CD4-positive, alpha-beta T cell (primary cell): ENCODE data around the gene ZNF25. TPM values are rescaled to one million over a fixed set of nuclear protein-coding genes. Genes with fewer than 3 reads are reported as not detected.

ENCODE experiments used
- ATAC-seq: fragments of 200-7000 bp; cut with Tn5 transposase; one replicate; pipeline ENCODE4 v1.10.0; 2022; ENCODE audit warnings: mild to moderate bottlenecking; ENCODE audit not compliant: poor library complexity
- CTCF ChIA-PET: fragments of 350-600 bp; sonication (Branson Sonifier 250); formaldehyde crosslinking; loops from one replicate; lab custom pipeline; 2021; ENCODE audit warnings: antibody characterized with exemption, inconsistent platforms; lab: Charles Lee
- POLR2A ChIA-PET: fragments of 350-600 bp; sonication (Branson Sonifier 250); formaldehyde crosslinking; loops from one replicate; lab custom pipeline; 2021; ENCODE audit warnings: antibody characterized with exemption, inconsistent platforms; lab: Charles Lee
- DNase-seq, 14 experiments: peaks; one replicate each; pipeline ENCODE4 v3.0.0-alpha.2; 2013 to 2020; ENCODE audit warnings: mixed read lengths in 2 of 14
- H3K27ac ChIP-seq, 2 donors: one replicate each; pipeline versions ENCODE4 v1.5.1 to v1.7.0; 2013; ENCODE audit warnings: low read length in 2 of 2, low read depth in 1 of 2, mild to moderate bottlenecking in 1 of 2
- H3K27me3 ChIP-seq, 2 experiments: 1 replicate in 1 of 2; 2 replicates in 1 of 2; pipeline versions ENCODE4 v1.6.1 to v1.7.0; 2013; ENCODE audit warnings: low read length in 2 of 2, control low read depth in 1 of 2, mild to moderate bottlenecking in 1 of 2, moderate library complexity in 1 of 2; ENCODE audit not compliant: insufficient read depth in 2 of 2, control insufficient read depth in 1 of 2
- H3K36me3 ChIP-seq: one replicate; pipeline ENCODE4 v1.6.1; 2013; ENCODE audit warnings: low read length, control low read depth; ENCODE audit not compliant: insufficient read depth
- H3K4me1 ChIP-seq: one replicate; pipeline ENCODE4 v1.6.1; 2013; ENCODE audit warnings: low read length, control low read depth; ENCODE audit not compliant: insufficient read depth
- H3K4me3 ChIP-seq: one replicate; pipeline ENCODE4 v1.5.1; 2013; ENCODE audit warnings: mild to moderate bottlenecking, low read length, moderate library complexity
- H3K9me3 ChIP-seq, 2 experiments: 1 replicate in 1 of 2; 2 replicates in 1 of 2; pipeline versions ENCODE4 v1.6.1 to v1.7.0; 2013; ENCODE audit warnings: low read length in 2 of 2, mild to moderate bottlenecking in 2 of 2, control low read depth in 1 of 2, moderate library complexity in 1 of 2; ENCODE audit not compliant: control insufficient read depth in 1 of 2, insufficient read depth in 1 of 2
- H3K27ac Mint-ChIP-seq: one replicate; pipeline ENCODE4 v1.8.0; 2020; ENCODE audit warnings: mixed read lengths
- H3K27me3 Mint-ChIP-seq: one replicate; pipeline ENCODE4 v1.8.0; 2021; ENCODE audit warnings: mixed read lengths
- H3K36me3 Mint-ChIP-seq: one replicate; pipeline ENCODE4 v1.8.0; 2021; ENCODE audit warnings: low read depth, mixed read lengths
- H3K4me1 Mint-ChIP-seq: one replicate; pipeline ENCODE4 v1.8.0; 2021; ENCODE audit warnings: low read depth, mixed read lengths
- H3K4me3 Mint-ChIP-seq: one replicate; pipeline ENCODE4 v1.8.0; 2020; ENCODE audit warnings: mild to moderate bottlenecking, mixed read lengths
- H3K9me3 Mint-ChIP-seq: one replicate; pipeline ENCODE4 v1.8.0; 2020; ENCODE audit warnings: mixed read lengths
- CTCF ChIP-seq: fragments of 200-600 bp; IDR thresholded peaks from one replicate; pipeline ENCODE4 v1.8.0; 2022; ENCODE audit warnings: antibody characterized with exemption, mild to moderate bottlenecking
- intact Hi-C, 2 experiments: fragments of 100-400 bp; cut with DNase I in 1 of 2; cut with micrococcal nuclease in 1 of 2; formaldehyde crosslinking; loops; one replicate each; pipeline versions ENCODE4 v1.15.1 to v1.9.0; 2023 to 2025; cut with DNase I, micrococcal nuclease
- total RNA-seq, 174 experiments: library from RNA in 2 of 174; stranded (reverse) in 2 of 174; gene quantifications; one replicate each; pipeline ENCODE4 v1.2.3 and lab custom pipeline; 2021 to 2026

The ZNF25 gene
- total RNA-seq, 2 experiments from 2014 or later: 4.6 to 5.4 TPM

GRCh38 chr10:37952043-37952755 lies 24.2 kb downstream of the ZNF25 start:
- no peak for TF ChIP-seq CTCF
- CTCF ChIA-PET: no interaction called here
- H3K36me3 ChIP-seq: peaks cover 65% of the 10 kb centered on the region
- H3K4me3 ChIP-seq: no peak overlapping the region
- no peaks in the 10 kb centered on the region for H3K4me1 ChIP-seq
- peaks cover 0 to 27% of the 10 kb centered on the region in 2 experiments for H3K9me3 ChIP-seq
- Mint-ChIP-seq H3K27ac (no peak overlapping the region), H3K4me3 (no peak overlapping the region), H3K9me3 (peaks cover 19% of the 10 kb centered on the region), H3K4me1 (no peaks in the 10 kb centered on the region), H3K36me3 (peaks cover 97% of the 10 kb centered on the region), H3K27me3 (no peaks in the 10 kb centered on the region)
- H3K27ac ChIP-seq: no peak overlapping the region
- intact Hi-C loops: loop anchor here in 1 of 2 experiments (10.0 kb wide), 1 partner anchor 67 kb away; no protein-coding TSS in a partner anchor
- ATAC-seq (no peak), DNase-seq (no peak)
- POLR2A ChIA-PET: no interaction called here
- no peaks in the 10 kb centered on the region for H3K27me3 ChIP-seq

- no peak for TF ChIP-seq CTCF
- H3K36me3 ChIP-seq: peaks cover 28% of the 10 kb centered on the region
- ChIA-PET POLR2A (no interaction called here), CTCF (no interaction called here)
- no peak overlapping the region for H3K27ac ChIP-seq
- Mint-ChIP-seq H3K36me3 (peaks cover 70% of the 10 kb centered on the region), H3K4me3 (no peak overlapping the region), H3K27me3 (no peaks in the 10 kb centered on the region), H3K27ac (no peak overlapping the region), H3K9me3 (peaks cover 5% of the 10 kb centered on the region), H3K4me1 (no peaks in the 10 kb centered on the region)
- H3K4me1 ChIP-seq: no peaks in the 10 kb centered on the region
- ATAC-seq: no peak
- H3K27me3 ChIP-seq: no peaks in the 10 kb centered on the region
- H3K9me3 ChIP-seq: peaks cover 0 to 16% of the 10 kb centered on the region in 2 experiments
- DNase-seq: no peak
- no peak overlapping the region for H3K4me3 ChIP-seq
- intact Hi-C loops: no loop called here
Measured at GRCh38 chr10:37948210-37948609, 28.2 kb downstream of the ZNF25 start.

GRCh38 chr10:37947526-37947925 lies 28.9 kb downstream of the ZNF25 start:
- TF ChIP-seq CTCF: no peak
- H3K27ac Mint-ChIP-seq: no peak overlapping the region
- CTCF ChIA-PET: no interaction called here
- DNase-seq: no peak
- H3K9me3 Mint-ChIP-seq: peaks cover 4% of the 10 kb centered on the region
- intact Hi-C loops: no loop called here
- H3K4me1 Mint-ChIP-seq: no peaks in the 10 kb centered on the region
- H3K9me3 ChIP-seq: peaks cover 0 to 9% of the 10 kb centered on the region in 2 experiments
- no peaks in the 10 kb centered on the region for H3K4me1 ChIP-seq
- H3K4me3 Mint-ChIP-seq: no peak overlapping the region
- no peak overlapping the region for H3K27ac ChIP-seq
- H3K36me3 Mint-ChIP-seq: peaks cover 64% of the 10 kb centered on the region
- no peak for ATAC-seq
- POLR2A ChIA-PET: no interaction called here
- H3K27me3 Mint-ChIP-seq: no peaks in the 10 kb centered on the region
- H3K4me3 ChIP-seq: no peak overlapping the region
- no peaks in the 10 kb centered on the region for H3K27me3 ChIP-seq
- peaks cover 21% of the 10 kb centered on the region for H3K36me3 ChIP-seq
